CD8-positive, alpha-beta memory T cell (primary cell): Measurements from ENCODE around the gene CBX7. TPM values are rescaled to one million over a fixed set of nuclear protein-coding genes. Genes with fewer than 3 reads are reported as not detected.
"Not testable (repeated sequence)": the region's sequence is repeated elsewhere in the genome, so short reads cannot be mapped to it uniquely, and the experiment has no call there.

ENCODE experiments used
- CTCF ChIA-PET: fragments of 350-600 bp; sonication (Branson Sonifier 250); formaldehyde crosslinking; loops from one replicate; lab custom pipeline; 2021; ENCODE audit warnings: antibody characterized with exemption; lab: Charles Lee
- POLR2A ChIA-PET: fragments of 350-600 bp; sonication (Branson Sonifier 250); formaldehyde crosslinking; loops from one replicate; lab custom pipeline; 2021; ENCODE audit warnings: antibody characterized with exemption; lab: Charles Lee
- DNase-seq, 5 donors: peaks; one replicate each; pipeline versions ENCODE4 v3.0.0 to v3.0.0-alpha.2; 2020 to 2022; ENCODE audit warnings: mixed read lengths in 1 of 5
- H3K27ac ChIP-seq: one replicate; pipeline ENCODE4 v1.7.0; 2013; ENCODE audit warnings: low read depth, mild to moderate bottlenecking, low read length, moderate library complexity
- H3K27me3 ChIP-seq: 2 replicates; pipeline ENCODE4 v1.7.0; 2013; ENCODE audit warnings: low read length, mild to moderate bottlenecking; ENCODE audit not compliant: insufficient read depth, poor library complexity, severe bottlenecking
- H3K36me3 ChIP-seq: 2 replicates; pipeline ENCODE4 v1.7.0; 2013; ENCODE audit warnings: mild to moderate bottlenecking, low read length, moderate library complexity; ENCODE audit not compliant: insufficient read depth
- H3K4me1 ChIP-seq: 2 replicates; pipeline ENCODE4 v1.7.0; 2013; ENCODE audit warnings: mild to moderate bottlenecking, low read length, moderate library complexity; ENCODE audit not compliant: insufficient read depth
- H3K4me3 ChIP-seq: 2 replicates; pipeline ENCODE4 v1.7.0; 2013; ENCODE audit warnings: mild to moderate bottlenecking, low read length
- H3K9me3 ChIP-seq: 2 replicates; pipeline ENCODE4 v1.7.0; 2013; ENCODE audit warnings: mild to moderate bottlenecking, low read length
- H3K27ac Mint-ChIP-seq, 8 donors: one replicate each; pipeline ENCODE4 v1.8.0; 2020 to 2021; ENCODE audit warnings: mixed read lengths in 8 of 8, mild to moderate bottlenecking in 6 of 8, inconsistent platforms in 3 of 8, moderate library complexity in 3 of 8
- H3K27me3 Mint-ChIP-seq, 2 donors: one replicate each; pipeline ENCODE4 v1.8.0; 2020 to 2021; ENCODE audit warnings: mixed read lengths in 2 of 2, mild to moderate bottlenecking in 1 of 2, moderate library complexity in 1 of 2
- H3K36me3 Mint-ChIP-seq, 3 donors: one replicate each; pipeline ENCODE4 v1.8.0; 2020 to 2021; ENCODE audit warnings: mixed read lengths in 3 of 3, inconsistent platforms in 1 of 3, mild to moderate bottlenecking in 1 of 3
- H3K4me1 Mint-ChIP-seq, 3 donors: one replicate each; pipeline ENCODE4 v1.8.0; 2020 to 2021; ENCODE audit warnings: mixed read lengths in 3 of 3, inconsistent platforms in 1 of 3, mild to moderate bottlenecking in 1 of 3
- H3K4me3 Mint-ChIP-seq, 7 donors: one replicate each; pipeline ENCODE4 v1.8.0; 2020 to 2021; ENCODE audit warnings: mixed read lengths in 7 of 7, mild to moderate bottlenecking in 6 of 7, moderate library complexity in 4 of 7, inconsistent platforms in 2 of 7
- H3K9me3 Mint-ChIP-seq, 5 donors: one replicate each; pipeline ENCODE4 v1.8.0; 2020 to 2022; ENCODE audit warnings: mixed read lengths in 5 of 5, mild to moderate bottlenecking in 3 of 5, moderate library complexity in 2 of 5, inconsistent platforms in 1 of 5
- polyA plus RNA-seq: library from polyadenylated mRNA; unstranded; fragments of 300-500 nt; fragmentation: Illumina TruSeq; gene quantifications from one replicate; pipeline ENCODE4 v1.2.3, GENCODE V29; 2021
- total RNA-seq, 2 experiments: library from RNA; stranded (reverse); gene quantifications; one replicate each; pipeline ENCODE4 v1.2.3, GENCODE V29; 2021

The CBX7 gene
- total and polyA plus RNA-seq, 3 experiments from 2014 or later: 26.1 to 29.7 (median 26.4) TPM

GRCh38 chr22:39173050-39173706 is 20.7 kb upstream of the CBX7 start:
- H3K4me3 ChIP-seq: no peak overlapping the region
- Mint-ChIP-seq H3K27me3 (peaks cover 0 to 5% of the 10 kb centered on the region in 2 donors), H3K36me3 (no peaks in the 10 kb centered on the region), H3K27ac (peak overlapping the region; percentile 92 to 99 (median 98)), H3K9me3 (no peaks in the 10 kb centered on the region), H3K4me1 (peaks cover 55 to 76% (median 66%) of the 10 kb centered on the region in 3 donors), H3K4me3 (peak overlapping the region in 6 of 7 donors; percentile 12 to 83 (median 80))
- peaks cover 64% of the 10 kb centered on the region for H3K4me1 ChIP-seq
- no peaks in the 10 kb centered on the region for H3K27me3 ChIP-seq
- no peaks in the 10 kb centered on the region for H3K9me3 ChIP-seq
- ChIA-PET CTCF (interaction anchor here (1.0 to 9.6 kb wide), 8 partner anchors 33 to 356 kb away, joined by 3 to 178 read pairs (median 38); partner anchors contain the start of genes PDGFB and RPL3), POLR2A (interaction anchor here (1.0 to 8.0 kb wide), 8 partner anchors 33 to 145 kb away, joined by 3 to 89 read pairs (median 4); partner anchors contain the start of genes PDGFB and RPL3)
- no peaks in the 10 kb centered on the region for H3K36me3 ChIP-seq
- peak overlapping the region; percentile 99 for H3K27ac ChIP-seq
- DNase-seq: no peak

GRCh38 chr22:39172265-39173049 is 20.0 kb upstream of the CBX7 start:
- not testable (repeated sequence) for H3K9me3 Mint-ChIP-seq, DNase-seq, H3K36me3 ChIP-seq, H3K36me3 Mint-ChIP-seq, H3K27me3 ChIP-seq, H3K27ac ChIP-seq, H3K27me3 Mint-ChIP-seq, H3K9me3 ChIP-seq, H3K4me3 ChIP-seq
- POLR2A ChIA-PET: interaction anchor here (1.4 to 8.0 kb wide), 4 partner anchors 47 to 145 kb away, joined by 3 to 89 read pairs (median 12); partner anchors contain the start of gene RPL3
- CTCF ChIA-PET: interaction anchor here (1.2 to 9.6 kb wide), 9 partner anchors 10 to 145 kb away, joined by 3 to 178 read pairs (median 16); partner anchors contain the start of genes PDGFB and RPL3
- peak overlapping the region; percentile 93 to 99 (median 96) for H3K27ac Mint-ChIP-seq
- H3K4me1 ChIP-seq: peaks cover 57% of the 10 kb centered on the region
- peaks cover 48 to 68% (median 59%) of the 10 kb centered on the region in 3 donors for H3K4me1 Mint-ChIP-seq
- peak overlapping the region in 5 of 7 donors; percentile 12 to 83 (median 54) for H3K4me3 Mint-ChIP-seq

- peaks cover 53% of the 10 kb centered on the region for H3K4me1 ChIP-seq
- no peak overlapping the region for H3K4me3 ChIP-seq
- peak overlapping the region; percentile 61 for H3K27ac ChIP-seq
- no peaks in the 10 kb centered on the region for H3K36me3 ChIP-seq
- Mint-ChIP-seq H3K27me3 (peaks cover 0 to 5% of the 10 kb centered on the region in 2 donors), H3K4me1 (peaks cover 45 to 61% (median 56%) of the 10 kb centered on the region in 3 donors), H3K4me3 (peak overlapping the region in 5 of 7 donors; percentile 21 to 79 (median 66)), H3K9me3 (no peaks in the 10 kb centered on the region), H3K36me3 (no peaks in the 10 kb centered on the region), H3K27ac (peak overlapping the region; percentile 94 to 99 (median 96))
- CTCF ChIA-PET: interaction anchor here (0.6 to 9.6 kb wide), 37 partner anchors 8 to 946 kb away, joined by 3 to 178 read pairs (median 5); partner anchors contain the start of genes PDGFB and RPL3
- H3K27me3 ChIP-seq: no peaks in the 10 kb centered on the region
- POLR2A ChIA-PET: interaction anchor here (1.0 to 8.0 kb wide), 6 partner anchors 19 to 146 kb away, joined by 3 to 89 read pairs (median 8); partner anchors contain the start of genes CBX7 and RPL3
- H3K9me3 ChIP-seq: no peaks in the 10 kb centered on the region
- no peak for DNase-seq
Measured at GRCh38 chr22:39171623-39172264, 19.3 kb upstream of the CBX7 start.

- Histone ChIP-seq H3K36me3 (no peaks in the 10 kb centered on the region), H3K4me3 (peak overlapping the region; percentile 64), H3K27me3 (no peaks in the 10 kb centered on the region), H3K9me3 (no peaks in the 10 kb centered on the region), H3K27ac (peak overlapping the region; percentile 61), H3K4me1 (peaks cover 53% of the 10 kb centered on the region)
- Mint-ChIP-seq H3K4me1 (peaks cover 45 to 54% (median 51%) of the 10 kb centered on the region in 3 donors), H3K9me3 (no peaks in the 10 kb centered on the region), H3K36me3 (no peaks in the 10 kb centered on the region), H3K27me3 (peaks cover 0 to 5% of the 10 kb centered on the region in 2 donors), H3K4me3 (peak overlapping the region; percentile 44 to 79 (median 74)), H3K27ac (peak overlapping the region; percentile 94 to 99 (median 96))
- ChIA-PET CTCF (interaction anchor here (0.6 to 9.6 kb wide), 38 partner anchors 9 to 947 kb away, joined by 3 to 178 read pairs (median 5); partner anchors contain the start of genes PDGFB and RPL3), POLR2A (interaction anchor here (1.0 to 8.0 kb wide), 6 partner anchors 19 to 147 kb away, joined by 3 to 89 read pairs (median 8); partner anchors contain the start of genes CBX7 and RPL3)
- peak; percentile 76 to 86 (median 81) for DNase-seq
Measured at GRCh38 chr22:39170825-39171622, 18.5 kb upstream of the CBX7 start.

GRCh38 chr22:39169797-39170466 is 17.5 kb upstream of the CBX7 start:
- Histone ChIP-seq H3K4me1 (peaks cover 42% of the 10 kb centered on the region), H3K4me3 (no peak overlapping the region), H3K36me3 (no peaks in the 10 kb centered on the region), H3K27me3 (no peaks in the 10 kb centered on the region), H3K27ac (no peak overlapping the region), H3K9me3 (no peaks in the 10 kb centered on the region)
- Mint-ChIP-seq H3K36me3 (no peaks in the 10 kb centered on the region), H3K4me1 (peaks cover 39 to 44% (median 42%) of the 10 kb centered on the region in 3 donors), H3K27me3 (peaks cover 0 to 5% of the 10 kb centered on the region in 2 donors), H3K4me3 (no peak overlapping the region), H3K9me3 (no peaks in the 10 kb centered on the region), H3K27ac (peak overlapping the region in 5 of 8 donors; percentile 37 to 77 (median 47))
- CTCF ChIA-PET: interaction anchor here (0.7 to 9.6 kb wide), 18 partner anchors 8 to 359 kb away, joined by 3 to 178 read pairs (median 10); partner anchors contain the start of genes PDGFB and RPL3
- POLR2A ChIA-PET: interaction anchor here (0.5 to 8.0 kb wide), 5 partner anchors 71 to 148 kb away, joined by 3 to 89 read pairs (median 11); partner anchors contain the start of gene RPL3
- DNase-seq: no peak

GRCh38 chr22:39166547-39166946 is 14.1 kb upstream of the CBX7 start:
- Mint-ChIP-seq H3K4me3 (no peak overlapping the region), H3K36me3 (no peaks in the 10 kb centered on the region), H3K27ac (no peak overlapping the region), H3K4me1 (peaks cover 9 to 12% (median 10%) of the 10 kb centered on the region in 3 donors), H3K9me3 (no peaks in the 10 kb centered on the region), H3K27me3 (peaks cover 0 to 5% of the 10 kb centered on the region in 2 donors)
- Histone ChIP-seq H3K27me3 (no peaks in the 10 kb centered on the region), H3K27ac (no peak overlapping the region), H3K36me3 (no peaks in the 10 kb centered on the region), H3K9me3 (no peaks in the 10 kb centered on the region), H3K4me3 (no peak overlapping the region), H3K4me1 (peaks cover 8% of the 10 kb centered on the region)
- no peak for DNase-seq
- CTCF ChIA-PET: interaction anchor here (1.8 to 3.8 kb wide), 2 partner anchors 140 to 144 kb away, joined by 8 to 24 read pairs; no protein-coding TSS in a partner anchor
- POLR2A ChIA-PET: no interaction called here
